LNCaP clone FGC (cell line): ENCODE measurements around the gene SLC15A5.
A peak's percentile ranks its signal among the peaks of the same experiment; 100 is the strongest.

ENCODE experiments used
- DNase-seq: peaks from one replicate; pipeline ENCODE4 v3.0.0-alpha.2; 2011; ENCODE audit warnings: low read depth
- H3K4me3 ChIP-seq: 2 replicates; pipeline ENCODE4 v1.5.1; 2011; ENCODE audit warnings: mild to moderate bottlenecking, low read depth, low read length, control low read depth
- CTCF ChIP-seq: IDR thresholded peaks from 2 replicates; pipeline ENCODE4 v1.5.1; 2012; ENCODE audit warnings: mild to moderate bottlenecking; ENCODE audit not compliant: control insufficient read depth, insufficient read depth; ENCODE audit errors: extremely low read depth

The SLC15A5 gene

GRCh38 chr12:16168078-16168477 is 109.4 kb downstream of the SLC15A5 start:
- no peak for TF ChIP-seq CTCF
- no peak for DNase-seq

GRCh38 chr12:16166563-16167470 is 110.7 kb downstream of the SLC15A5 start:
- H3K4me3 ChIP-seq: no peak overlapping the region
- TF ChIP-seq CTCF: no peak
- DNase-seq: no peak

More at GRCh38 chr12:16168078-16168477, 109.4 kb downstream of the SLC15A5 start:
- H3K4me3 ChIP-seq: no peak overlapping the region

GRCh38 chr12:16165506-16165905 is 112.0 kb downstream of the SLC15A5 start:
- DNase-seq: peak; percentile 30
- H3K4me3 ChIP-seq: no peak overlapping the region
- peak; percentile 86 for TF ChIP-seq CTCF

- H3K4me3 ChIP-seq: no peak overlapping the region
- DNase-seq: no peak
- TF ChIP-seq CTCF: no peak
Measured at GRCh38 chr12:16163901-16164300, 113.6 kb downstream of the SLC15A5 start.

- no peak overlapping the region for H3K4me3 ChIP-seq
- no peak for TF ChIP-seq CTCF
- no peak for DNase-seq
Measured at GRCh38 chr12:16163146-16163545, 114.3 kb downstream of the SLC15A5 start.

- no peak for TF ChIP-seq CTCF
- DNase-seq: no peak
- no peak overlapping the region for H3K4me3 ChIP-seq
Measured at GRCh38 chr12:16159571-16159970, 117.9 kb downstream of the SLC15A5 start.

- DNase-seq: no peak
- no peak overlapping the region for H3K4me3 ChIP-seq
- TF ChIP-seq CTCF: no peak
Measured at GRCh38 chr12:16158050-16158449, 119.4 kb downstream of the SLC15A5 start.
